ENCODE data around the gene SMIM15.

DNA sequence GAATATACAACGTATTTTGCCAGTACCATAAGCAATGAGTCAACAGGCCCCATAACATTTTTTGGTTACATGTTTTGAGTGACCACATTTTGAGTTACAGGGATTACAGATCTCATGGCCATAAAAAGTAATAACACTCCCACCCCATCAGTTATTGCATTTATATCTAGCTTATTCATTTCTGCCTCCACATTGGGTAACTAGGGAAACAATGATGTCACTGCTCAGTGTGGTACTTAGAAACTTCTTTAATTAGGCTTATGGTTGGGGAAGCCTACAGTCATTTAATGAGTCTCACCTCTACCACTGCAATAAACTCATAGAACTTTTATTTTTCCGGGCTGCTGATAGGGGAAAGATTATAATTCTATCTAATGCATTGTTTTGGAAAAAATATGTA is 39.9 kb upstream of the SMIM15 start:
- TF ChIP-seq, protein P1, sequence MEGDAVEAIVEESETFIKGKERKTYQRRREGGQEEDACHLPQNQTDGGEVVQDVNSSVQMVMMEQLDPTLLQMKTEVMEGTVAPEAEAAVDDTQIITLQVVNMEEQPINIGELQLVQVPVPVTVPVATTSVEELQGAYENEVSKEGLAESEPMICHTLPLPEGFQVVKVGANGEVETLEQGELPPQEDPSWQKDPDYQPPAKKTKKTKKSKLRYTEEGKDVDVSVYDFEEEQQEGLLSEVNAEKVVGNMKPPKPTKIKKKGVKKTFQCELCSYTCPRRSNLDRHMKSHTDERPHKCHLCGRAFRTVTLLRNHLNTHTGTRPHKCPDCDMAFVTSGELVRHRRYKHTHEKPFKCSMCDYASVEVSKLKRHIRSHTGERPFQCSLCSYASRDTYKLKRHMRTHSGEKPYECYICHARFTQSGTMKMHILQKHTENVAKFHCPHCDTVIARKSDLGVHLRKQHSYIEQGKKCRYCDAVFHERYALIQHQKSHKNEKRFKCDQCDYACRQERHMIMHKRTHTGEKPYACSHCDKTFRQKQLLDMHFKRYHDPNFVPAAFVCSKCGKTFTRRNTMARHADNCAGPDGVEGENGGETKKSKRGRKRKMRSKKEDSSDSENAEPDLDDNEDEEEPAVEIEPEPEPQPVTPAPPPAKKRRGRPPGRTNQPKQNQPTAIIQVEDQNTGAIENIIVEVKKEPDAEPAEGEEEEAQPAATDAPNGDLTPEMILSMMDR (IDR thresholded peaks at IDR 0.05 in 4 of 5, conservative IDR thresholded peaks at IDR 0.05 in 1 of 5): no peak
- no peak for TF ChIP-seq POLR2A (IDR thresholded peaks at IDR 0.05)
